K562 (cell line): ENCODE measurements around the gene TMSB4X. TPM values are rescaled to one million over a fixed set of nuclear protein-coding genes. Genes with fewer than 3 reads are reported as not detected.

ENCODE experiments used
- ELK3 ChIP-seq: fragments of 450-650 bp; formaldehyde crosslinking; IDR thresholded peaks from 2 replicates; pipeline ENCODE4 v1.4.0; 2020; ENCODE audit warnings: mild to moderate bottlenecking
- HDGF ChIP-seq: fragments of 450-650 bp; IDR thresholded peaks from 2 replicates; pipeline ENCODE4 v1.6.1; 2016
- KHSRP ChIP-seq: fragments of 450-650 bp; IDR thresholded peaks from 2 replicates; pipeline ENCODE4 v1.6.1; 2017
- POLR2AphosphoS5 ChIP-seq: IDR thresholded peaks from 2 replicates; pipeline ENCODE4 v1.6.1; 2011; ENCODE audit warnings: mild to moderate bottlenecking, low read depth, low read length, moderate library complexity; ENCODE audit not compliant: control insufficient read depth, insufficient read depth
- PPARD ChIP-seq: fragments of 250-450 bp; sonication (Bioruptor Pico); IDR thresholded peaks from 2 replicates; pipeline ENCODE4 v1.8.0; 2022; ENCODE audit warnings: inconsistent platforms, mild to moderate bottlenecking, moderate library complexity
- STAT6 ChIP-seq: sonication (generic); formaldehyde crosslinking; IDR thresholded peaks from 2 replicates; pipeline ENCODE4 v1.8.1; 2023; ENCODE audit warnings: mild to moderate bottlenecking, missing genetic modification reagents
- TCF15 ChIP-seq: fragments of 250-450 bp; sonication (Bioruptor Pico); IDR thresholded peaks from 2 replicates; pipeline ENCODE4 v1.8.0; 2022; ENCODE audit warnings: moderate library complexity, mild to moderate bottlenecking, inconsistent platforms
- TRIM25 ChIP-seq: fragments of 450-650 bp; IDR thresholded peaks from 2 replicates; pipeline ENCODE4 v1.7.0; 2016; ENCODE audit warnings: borderline replicate concordance
- U2AF2 ChIP-seq: fragments of 200-400 bp; formaldehyde crosslinking; optimal IDR thresholded peaks from 2 replicates; pipeline ENCODE3; 2017; ENCODE audit warnings: low read depth, mild to moderate bottlenecking, low read length
- XRCC5 ChIP-seq: fragments of 200-400 bp; formaldehyde crosslinking; IDR thresholded peaks from 2 replicates; pipeline ENCODE4 v1.6.1; 2017; ENCODE audit warnings: low read depth, mild to moderate bottlenecking, low read length
- ZFP36 ChIP-seq: fragments of 150-350 bp; IDR thresholded peaks from 2 replicates; pipeline ENCODE4 v1.6.1; 2018; ENCODE audit warnings: low read length, low read depth; ENCODE audit not compliant: partially characterized antibody
- ZNF318 ChIP-seq, 2 experiments: fragments of 450-650 bp; IDR thresholded peaks; 2 replicates each; pipeline ENCODE4 v1.6.1; 2016; ENCODE audit warnings: mild to moderate bottlenecking in 2 of 2, borderline replicate concordance in 1 of 2, low read depth in 1 of 2, moderate library complexity in 1 of 2
- polyA plus RNA-seq, 8 experiments: library from polyadenylated mRNA; depleted of rRNA in 4 of 8; stranded (reverse) in 5 of 8; unstranded in 3 of 8; fragments of >200 nt; fragmentation: Nextera tagmentation in 2 of 8; fragmentation: Illumina TruSeq in 1 of 8; extraction: Ambion mirVana in 2 of 8; extraction: Trizol in 1 of 8; gene quantifications; 2 replicates each; pipeline versions ENCODE4 v1.2.1 to v1.2.3, GENCODE V29; 2011 to 2014; ENCODE audit warnings: inconsistent platforms in 1 of 8, missing spikeins in 1 of 8
- total RNA-seq, 7 experiments: library from RNA; depleted of rRNA in 6 of 7; stranded (reverse); fragments of >200 nt in 6 of 7; fragmentation: Illumina TruSeq in 2 of 7; extraction: Trizol in 2 of 7; gene quantifications; 2 replicates each; pipeline versions ENCODE4 v1.2.1 to v1.2.3, GENCODE V29; 2011 to 2021; ENCODE audit warnings: low replicate concordance in 1 of 7

The TMSB4X gene
- total and polyA plus RNA-seq, 9 of the 15 experiments (the other 6 are each of a cell fraction or from before 2014, with no cell fraction given) = 1,035 to 2,035 (median 1,529) TPM

GRCh38 chrX:12956704-12957534 lies 18.0 kb upstream of the TMSB4X start (continued):
- no peak for TF ChIP-seq PPARD
- no peak for TF ChIP-seq TCF15 (CRISPR knock-in tag)
- TF ChIP-seq TRIM25 = no peak
- TF ChIP-seq ZNF318 (IDR thresholded peaks at IDR 0.05; ENCODE audit: borderline replicate concordance in 1 of 2, low read depth in 1 of 2) = no peak
- TF ChIP-seq STAT6 (CRISPR knock-in tag) = no peak
- no peak for TF ChIP-seq U2AF2
- no peak for TF ChIP-seq KHSRP
- TF ChIP-seq ELK3 (CRISPR knock-in tag) = no peak
- peak; percentile 29; the same call in 1 of the 2 replicates for TF ChIP-seq POLR2AphosphoS5
- no peak for TF ChIP-seq ZFP36
- TF ChIP-seq XRCC5 = no peak
- no peak for TF ChIP-seq HDGF
